Measurements from ENCODE around the gene PPM1H.

PPM1H gene

DNA sequence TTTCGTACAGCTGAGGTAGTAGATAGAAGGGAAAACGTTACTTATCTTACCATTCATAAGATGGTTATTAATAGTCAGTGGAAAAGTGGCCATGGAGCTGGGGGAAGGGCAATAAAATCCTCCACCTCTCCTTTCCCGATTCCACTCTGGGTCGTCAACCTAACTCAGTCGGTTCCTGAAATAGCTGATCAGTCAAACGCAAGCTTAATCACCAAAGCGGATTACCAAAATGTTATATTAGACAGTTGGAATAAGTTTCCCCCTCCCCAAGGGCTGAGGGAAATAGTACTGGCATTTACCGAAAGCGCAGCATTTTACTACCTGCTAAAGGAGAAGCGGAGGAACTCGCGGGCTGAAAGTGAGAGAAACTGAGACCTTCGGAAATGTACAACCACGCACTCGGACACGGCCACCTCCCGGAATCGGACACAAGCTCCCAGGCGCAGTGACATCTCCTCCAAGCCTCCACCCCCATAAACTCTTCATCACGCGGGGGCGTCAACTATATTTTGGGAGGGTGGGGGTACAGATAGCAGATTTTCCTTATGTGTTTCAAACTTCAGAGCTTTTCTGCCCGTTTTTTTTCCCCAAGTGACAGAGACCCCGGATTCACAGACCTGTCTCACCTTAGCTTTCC lies 1.2 kb downstream of the PPM1H start:
- in situ Hi-C loops (cut with HindIII; ENCODE audit: low pct_ligation_motif_present, low sequenced_read_pairs): no loop called here
- Histone ChIP-seq H3K27ac (no peak overlapping the region), H3K36me3 (replicated peaks) (no peaks in the 10 kb centered on the region), H3K4me3 (ENCODE audit: low read depth, low read length) (peak overlapping the region; percentile 70), H3K27me3 (replicated peaks) (no peaks in the 10 kb centered on the region)
- peak; percentile 9 for DNase-seq
- TF ChIP-seq CTCF (IDR thresholded peaks at IDR 0.05; ENCODE audit: low read depth, low read length, missing control alignments): no peak

GRCh38 chr12:62933220-62933601 lies 1.7 kb downstream of the PPM1H start:
- no peak for DNase-seq
- no peak overlapping the region for H3K27ac ChIP-seq
- in situ Hi-C loops (cut with HindIII; ENCODE audit: low pct_ligation_motif_present, low sequenced_read_pairs): no loop called here
- peak overlapping the region; percentile 70 for H3K4me3 ChIP-seq (ENCODE audit: low read depth, low read length)
- no peak for TF ChIP-seq CTCF (IDR thresholded peaks at IDR 0.05; ENCODE audit: low read depth, low read length, missing control alignments)
- H3K36me3 ChIP-seq (replicated peaks): no peaks in the 10 kb centered on the region
- H3K27me3 ChIP-seq (replicated peaks): no peaks in the 10 kb centered on the region

GRCh38 chr12:62931477-62931876 lies 3.5 kb downstream of the PPM1H start:
- Histone ChIP-seq H3K4me3 (ENCODE audit: low read depth, low read length) (no peak overlapping the region), H3K27me3 (replicated peaks) (no peaks in the 10 kb centered on the region), H3K36me3 (replicated peaks) (no peaks in the 10 kb centered on the region), H3K27ac (no peak overlapping the region)
- DNase-seq: no peak
- in situ Hi-C loops (cut with HindIII; ENCODE audit: low pct_ligation_motif_present, low sequenced_read_pairs): no loop called here
- TF ChIP-seq CTCF (IDR thresholded peaks at IDR 0.05; ENCODE audit: low read depth, low read length, missing control alignments): no peak

GRCh38 chr12:62930546-62931425 lies 4.2 kb downstream of the PPM1H start:
- H3K27ac ChIP-seq: no peak overlapping the region
- H3K4me3 ChIP-seq (ENCODE audit: low read depth, low read length): no peak overlapping the region
- no peaks in the 10 kb centered on the region for H3K27me3 ChIP-seq (replicated peaks)
- DNase-seq: no peak
- TF ChIP-seq CTCF (IDR thresholded peaks at IDR 0.05; ENCODE audit: low read depth, low read length, missing control alignments): no peak
- in situ Hi-C loops (cut with HindIII; ENCODE audit: low pct_ligation_motif_present, low sequenced_read_pairs): no loop called here
- no peaks in the 10 kb centered on the region for H3K36me3 ChIP-seq (replicated peaks)

- no peak for DNase-seq
- H3K36me3 ChIP-seq (replicated peaks): no peaks in the 10 kb centered on the region
- no peak overlapping the region for H3K27ac ChIP-seq
- no peak overlapping the region for H3K4me3 ChIP-seq (ENCODE audit: low read depth, low read length)
- no peak for TF ChIP-seq CTCF (IDR thresholded peaks at IDR 0.05; ENCODE audit: low read depth, low read length, missing control alignments)
- no peaks in the 10 kb centered on the region for H3K27me3 ChIP-seq (replicated peaks)
- in situ Hi-C loops (cut with HindIII; ENCODE audit: low pct_ligation_motif_present, low sequenced_read_pairs): no loop called here
These were observed 6.3 kb downstream of the PPM1H start for GRCh38 chr12:62928632-62929031.

Data from brain microvascular endothelial cell (primary cell).